Stimulated activated CD4-positive, alpha-beta T cell treated with anti-CD3 and anti-CD28 coated beads, Interleukin-4, amount 100 ng/mL, for 1 hour (primary cell): ENCODE data around the gene SLC22A23.

Experiments
- DNase-seq: peaks from one replicate; pipeline ENCODE4 v3.0.0-alpha.2; 2020

SLC22A23 gene

DNA sequence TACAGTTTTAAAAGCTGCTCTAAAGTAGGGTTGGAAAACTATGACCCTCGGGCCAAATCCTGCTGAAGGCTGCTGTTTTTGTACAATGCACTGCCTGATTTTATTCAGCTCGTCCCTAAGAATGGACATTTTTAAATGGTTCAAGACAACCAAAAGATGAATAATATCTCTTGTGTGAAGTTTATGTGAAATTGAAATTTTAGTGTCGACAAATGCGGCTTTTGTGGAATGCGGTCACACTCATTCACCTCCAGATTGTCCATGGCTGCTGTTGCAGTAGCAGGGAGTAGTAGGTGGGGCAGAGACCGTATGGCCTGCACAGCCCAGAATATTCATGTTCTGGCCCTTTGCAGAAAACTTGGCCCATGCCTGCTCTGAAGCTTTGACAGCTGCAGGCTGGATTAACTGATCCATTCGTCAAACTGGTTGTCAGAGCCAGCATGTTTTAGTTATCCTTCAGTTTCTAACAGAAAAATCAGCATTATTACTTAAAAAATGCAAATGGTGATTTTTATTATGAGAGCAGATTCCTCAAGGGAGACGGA is 106.5 kb downstream of the SLC22A23 start:
- DNase-seq = no peak

DNA sequence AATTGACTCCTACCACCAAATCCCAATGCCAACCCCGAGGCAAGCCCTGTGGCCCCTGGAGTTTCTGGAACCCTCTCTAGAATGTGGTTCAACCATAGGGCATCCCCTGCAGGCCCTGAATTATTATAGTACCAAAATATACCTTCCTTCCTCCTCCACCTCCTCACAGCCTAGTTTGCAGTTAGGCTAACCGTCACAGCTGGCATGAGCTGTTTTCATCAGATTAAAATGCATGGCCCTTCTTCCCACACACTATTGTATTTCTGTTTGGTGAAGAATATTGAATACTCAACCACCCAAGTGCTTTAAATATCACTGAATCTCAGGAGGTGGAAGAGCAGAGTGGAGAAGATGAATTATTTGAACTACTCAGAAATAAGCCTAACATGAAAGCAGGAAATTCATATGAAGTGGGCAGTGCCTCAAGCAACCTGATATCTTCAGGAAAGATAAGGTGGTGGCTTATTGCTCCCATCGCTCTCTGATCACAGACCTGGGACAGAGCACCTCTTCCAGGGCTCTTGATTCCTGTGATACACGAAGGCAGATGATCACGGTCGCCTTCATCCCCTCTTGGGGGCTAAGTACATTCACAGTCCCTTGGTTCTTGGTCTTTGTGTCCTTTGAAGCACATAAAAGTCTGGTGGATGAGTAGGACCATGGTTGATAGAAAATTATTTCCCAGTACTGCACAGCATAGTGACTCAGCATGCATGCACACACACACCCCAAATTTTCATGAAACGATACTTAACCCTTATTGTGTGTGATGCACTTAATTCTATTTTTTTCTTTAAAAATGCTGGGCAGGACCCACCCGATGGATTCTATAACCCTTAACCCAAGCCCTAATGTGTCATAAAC is 107.2 kb downstream of the SLC22A23 start:
- DNase-seq = no peak

DNA sequence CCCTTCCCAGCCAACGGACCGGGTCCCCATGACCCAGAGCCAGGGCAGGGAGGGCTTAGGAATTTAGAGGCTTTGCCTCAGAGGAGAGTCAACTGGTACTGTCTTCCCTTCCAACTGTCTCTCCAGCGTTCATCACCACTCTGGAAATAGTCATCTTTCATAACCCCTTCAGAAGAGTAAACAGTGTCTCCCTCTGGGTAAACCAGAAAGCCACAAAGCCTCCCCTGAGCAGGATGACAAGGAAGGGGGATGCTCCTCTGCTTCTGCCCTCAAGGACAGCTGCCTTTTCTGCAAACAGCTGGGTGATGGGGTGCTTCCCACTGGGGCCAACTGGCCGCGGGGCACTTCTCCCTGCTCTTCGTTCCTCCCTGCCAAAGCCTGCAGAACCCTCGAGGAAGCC is 108.0 kb downstream of the SLC22A23 start:
- no peak for DNase-seq

DNA sequence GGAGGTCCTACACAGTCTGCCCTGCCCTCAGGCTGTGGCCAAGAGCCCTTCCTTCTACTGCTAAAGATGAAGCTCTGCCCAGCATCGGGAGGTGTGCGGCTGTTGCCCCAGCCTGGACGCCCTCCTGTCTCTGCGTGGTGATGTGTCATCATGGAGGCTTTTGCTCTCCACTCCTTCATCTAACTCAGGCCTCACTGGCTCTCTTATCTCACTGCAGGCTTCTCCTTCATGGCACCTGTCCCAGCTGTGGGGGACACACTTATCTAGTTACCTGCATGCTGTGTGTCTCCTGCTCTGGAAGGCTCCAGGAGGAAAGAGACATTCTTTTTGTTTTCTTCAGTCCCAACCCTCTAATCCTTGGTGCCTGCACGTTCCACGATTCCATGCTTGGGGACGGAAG is 109.0 kb downstream of the SLC22A23 start:
- DNase-seq = no peak

DNA sequence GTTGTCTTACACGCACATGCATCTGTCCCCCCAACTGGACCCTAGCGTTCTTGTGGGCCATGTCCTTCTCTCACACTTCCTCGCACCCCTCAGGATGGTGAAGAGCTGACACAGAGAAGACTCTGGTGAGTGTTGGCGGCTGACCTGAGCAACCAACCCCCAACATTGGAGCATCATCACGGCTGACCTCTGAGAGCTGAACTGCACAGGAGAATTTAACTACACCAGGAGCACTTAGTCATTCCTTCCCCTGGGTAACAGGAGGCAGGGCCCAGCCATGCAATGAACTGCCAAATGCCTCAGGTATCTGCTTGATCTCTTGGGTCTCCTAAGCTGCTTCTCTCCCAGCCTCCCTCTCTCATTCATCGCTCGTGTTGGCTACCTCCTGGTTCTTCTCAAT is 109.6 kb downstream of the SLC22A23 start:
- DNase-seq = no peak

DNA sequence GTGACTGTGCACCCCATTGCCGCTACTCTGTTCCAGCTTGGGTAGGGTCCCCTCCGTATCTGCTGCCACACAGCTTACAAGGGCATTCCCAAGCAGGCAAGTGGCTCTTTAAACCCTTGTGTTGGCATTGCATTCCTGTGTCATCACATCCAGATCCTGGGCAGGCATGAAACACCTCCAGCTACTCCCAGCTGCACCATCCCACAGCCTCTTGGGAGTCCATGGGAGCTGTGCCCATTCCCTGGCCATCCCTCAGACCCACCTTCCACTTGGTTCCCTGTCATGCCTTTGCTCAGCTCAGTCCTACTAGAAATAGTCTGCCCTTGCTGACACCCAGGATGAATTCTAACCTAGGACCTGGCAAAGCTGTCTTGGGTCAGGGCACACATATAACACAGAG is 110.4 kb downstream of the SLC22A23 start:
- DNase-seq = no peak

DNA sequence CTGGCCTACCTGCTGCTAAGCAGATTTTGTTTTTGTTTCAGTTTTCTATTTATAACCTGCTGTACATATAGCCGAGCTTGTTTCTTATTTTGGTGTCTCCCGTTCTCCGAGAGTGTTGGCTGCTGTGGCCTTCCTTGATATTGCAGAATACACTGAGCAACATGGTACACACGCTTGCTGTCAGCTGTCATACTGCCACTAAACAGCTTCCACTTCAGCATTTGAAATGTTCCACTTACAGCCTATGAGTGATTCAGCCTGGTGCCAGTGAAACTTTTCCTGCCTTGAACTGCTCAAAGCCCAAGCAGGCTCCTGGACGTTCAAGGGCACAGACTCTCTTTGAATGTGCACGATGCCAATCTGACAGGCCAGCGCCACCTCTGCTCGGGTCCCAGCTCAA is 111.0 kb downstream of the SLC22A23 start:
- no peak for DNase-seq

DNA sequence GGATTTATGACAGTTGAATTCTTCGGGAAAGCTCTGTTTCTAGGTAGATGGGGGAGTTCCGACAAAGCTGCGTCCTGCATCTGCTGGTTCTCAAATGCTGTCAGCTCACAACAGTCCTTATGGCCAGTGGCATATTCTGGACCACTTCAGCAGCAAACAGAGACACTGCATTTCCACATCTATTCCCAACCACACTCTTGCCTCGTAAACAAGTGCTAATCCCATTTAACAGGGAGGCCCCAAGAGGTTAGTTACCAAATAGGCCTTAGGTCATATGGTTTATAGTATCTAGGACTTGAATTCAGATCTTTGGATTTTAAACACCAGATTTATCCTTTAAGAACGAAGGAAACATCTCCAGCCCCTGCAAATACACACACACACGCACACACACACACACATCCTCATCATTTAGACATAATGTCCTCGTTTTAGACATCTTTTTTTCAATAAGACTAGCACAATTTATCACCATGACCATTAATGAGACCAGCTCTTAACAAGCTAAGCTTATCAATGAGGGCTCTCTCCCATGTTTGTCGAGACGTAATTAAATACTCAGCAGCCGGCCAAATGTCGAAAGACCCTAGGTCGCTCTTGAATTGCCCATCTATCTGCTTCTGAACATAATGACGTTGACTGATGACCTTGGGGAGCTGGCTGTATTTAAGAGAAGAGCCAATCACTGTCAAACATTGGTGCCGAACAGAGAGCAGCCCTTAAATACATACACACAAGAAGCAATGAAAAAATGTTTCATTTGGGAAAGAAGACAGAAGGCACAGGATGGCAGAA is 113.6 kb downstream of the SLC22A23 start:
- DNase-seq = no peak

DNA sequence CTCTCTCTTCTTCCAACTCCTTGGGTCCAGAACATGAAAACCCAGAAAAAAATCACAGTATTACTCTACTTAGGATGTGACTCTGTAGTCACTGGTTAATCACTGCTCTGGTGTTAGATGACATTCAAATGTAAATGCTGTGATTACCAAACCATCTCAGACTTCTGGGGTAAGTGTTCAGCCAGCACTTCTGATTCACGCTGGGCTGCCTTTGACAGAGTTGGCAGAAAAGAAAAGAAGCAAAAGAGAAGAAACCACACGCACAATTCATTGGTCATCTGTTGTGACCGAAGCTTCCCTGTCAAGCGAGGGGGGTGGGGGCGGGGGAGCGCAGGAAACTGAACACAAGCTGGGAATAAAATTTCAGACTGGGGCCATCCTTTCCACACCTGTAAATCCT is 115.4 kb downstream of the SLC22A23 start:
- no peak for DNase-seq

DNA sequence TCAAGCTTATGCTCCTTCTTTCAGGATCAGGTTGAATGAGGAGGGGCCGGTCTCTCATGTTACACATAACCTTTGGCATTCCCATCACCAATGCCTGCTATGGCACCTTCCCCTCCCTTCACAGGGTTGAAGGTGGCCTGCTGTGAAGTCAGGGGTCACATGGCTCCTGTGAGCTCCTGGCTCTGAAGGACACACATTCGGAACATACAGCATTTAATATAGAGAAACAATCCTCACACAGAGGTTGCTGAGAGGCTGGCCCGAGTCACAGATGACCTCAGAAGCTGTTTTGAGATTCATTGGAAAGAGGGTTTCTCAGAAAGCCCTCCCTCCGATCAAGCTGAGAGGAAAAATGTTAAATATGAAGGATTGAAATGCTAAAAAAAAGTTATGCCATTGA is 116.0 kb downstream of the SLC22A23 start:
- DNase-seq = no peak

DNA sequence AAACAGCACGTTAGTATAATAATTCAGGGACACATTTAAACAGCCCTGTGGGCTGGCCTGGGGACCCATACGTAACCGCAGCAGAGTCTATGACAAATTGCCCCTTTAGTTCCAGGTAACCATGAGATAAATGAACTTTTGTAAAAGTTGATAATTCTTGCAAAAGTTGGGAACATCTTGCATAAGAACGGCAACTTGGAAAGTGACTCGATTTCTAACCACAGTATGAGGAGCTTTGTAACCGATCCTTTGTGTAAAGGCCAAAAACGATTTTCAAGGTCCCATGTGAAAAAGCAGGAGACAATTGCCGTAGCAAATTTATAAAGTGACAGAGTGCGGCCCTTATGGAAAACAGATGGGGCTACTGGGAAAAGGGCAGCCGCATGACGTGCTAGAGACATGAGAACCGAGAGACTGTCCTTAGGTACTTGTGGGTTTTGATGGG is 116.5 kb downstream of the SLC22A23 start:
- DNase-seq = no peak

DNA sequence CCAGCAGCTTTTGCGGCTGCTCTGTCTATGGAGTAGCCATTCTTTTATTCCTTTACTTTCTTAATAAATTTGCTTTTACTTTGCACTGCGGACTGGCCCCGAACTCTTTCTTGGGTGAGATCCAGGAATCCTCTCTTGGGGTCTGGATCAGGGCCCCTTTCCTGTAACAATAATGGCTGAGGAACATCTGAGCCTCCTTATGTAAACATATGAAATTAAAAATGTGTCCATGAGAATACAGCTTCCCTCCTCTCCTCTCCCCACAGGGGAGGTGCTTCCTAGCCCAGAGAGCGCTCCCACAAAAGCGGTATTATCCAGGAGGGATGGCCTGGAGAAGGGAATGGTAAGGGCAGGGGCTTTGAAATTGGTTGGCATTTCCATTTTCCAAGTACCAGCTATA is 117.0 kb downstream of the SLC22A23 start:
- DNase-seq = no peak

DNA sequence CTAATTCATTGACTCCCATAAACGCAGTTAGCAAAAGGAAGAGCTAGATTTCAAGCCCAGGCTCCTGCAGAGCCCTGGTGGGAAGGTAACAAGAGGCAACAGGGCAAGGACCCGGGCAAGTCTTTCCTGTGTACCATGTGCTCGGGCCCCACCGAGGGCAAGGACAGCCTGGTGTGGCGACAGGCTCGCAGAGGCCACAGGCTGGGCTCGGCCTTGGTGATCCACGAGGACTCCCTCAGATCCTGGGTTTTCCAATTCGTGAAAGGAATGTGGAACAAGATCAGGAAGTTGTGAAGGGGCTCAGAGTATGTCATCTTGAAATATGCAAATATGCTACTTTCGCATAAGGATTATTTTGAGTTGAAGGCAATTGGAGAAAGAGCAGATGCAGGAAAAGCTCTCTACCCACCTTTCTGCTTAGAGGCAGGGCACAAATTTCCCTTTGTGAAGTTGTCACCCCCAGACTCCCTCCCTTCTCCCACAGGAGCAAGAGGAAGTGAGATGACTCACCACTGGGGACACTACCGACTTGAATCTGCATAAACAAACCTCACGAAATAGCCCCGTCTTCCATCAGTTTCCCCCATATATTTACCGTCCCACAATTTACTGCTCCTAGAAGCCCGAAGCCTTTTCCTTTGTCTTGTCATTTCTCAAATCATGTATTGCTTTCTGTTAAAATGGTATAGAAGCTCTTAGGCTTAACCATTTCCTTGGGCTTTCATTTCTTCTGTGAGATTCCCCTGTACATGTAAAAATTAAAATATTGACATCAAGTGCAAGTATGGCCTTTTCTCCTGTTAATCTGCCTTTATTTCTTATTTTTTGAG is 119.1 kb downstream of the SLC22A23 start:
- DNase-seq = no peak

DNA sequence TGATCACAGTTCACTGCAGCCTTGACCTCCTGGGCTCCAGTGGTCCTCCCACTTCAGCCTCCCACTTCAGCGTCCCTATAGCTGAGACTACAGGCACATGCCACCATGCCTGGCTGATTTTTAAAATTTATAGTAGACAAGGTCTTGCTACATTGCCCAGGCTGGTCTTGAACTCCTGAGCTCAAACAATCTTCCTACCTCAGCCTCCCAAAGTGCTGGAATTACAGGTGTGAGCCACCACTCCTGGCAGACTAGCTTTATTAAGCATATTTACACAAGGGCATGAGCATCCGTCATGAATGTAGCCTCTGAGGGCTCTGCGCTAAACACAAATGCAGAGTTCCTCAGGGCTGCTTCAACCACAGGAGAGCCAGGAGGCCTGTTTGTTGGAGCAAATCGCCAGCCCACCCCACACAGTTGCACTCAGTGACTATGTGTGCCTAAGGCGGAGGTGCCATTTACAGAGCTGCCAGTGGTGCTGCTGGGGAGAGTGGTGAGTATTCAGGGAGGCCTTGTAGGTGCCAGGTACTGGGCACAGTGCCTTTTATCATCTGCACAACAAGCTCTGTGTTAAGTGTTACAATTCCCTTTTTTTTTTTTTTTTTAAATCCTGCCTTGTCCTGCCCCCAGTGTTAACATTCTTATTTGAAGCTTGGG is 119.9 kb downstream of the SLC22A23 start:
- no peak for DNase-seq

DNA sequence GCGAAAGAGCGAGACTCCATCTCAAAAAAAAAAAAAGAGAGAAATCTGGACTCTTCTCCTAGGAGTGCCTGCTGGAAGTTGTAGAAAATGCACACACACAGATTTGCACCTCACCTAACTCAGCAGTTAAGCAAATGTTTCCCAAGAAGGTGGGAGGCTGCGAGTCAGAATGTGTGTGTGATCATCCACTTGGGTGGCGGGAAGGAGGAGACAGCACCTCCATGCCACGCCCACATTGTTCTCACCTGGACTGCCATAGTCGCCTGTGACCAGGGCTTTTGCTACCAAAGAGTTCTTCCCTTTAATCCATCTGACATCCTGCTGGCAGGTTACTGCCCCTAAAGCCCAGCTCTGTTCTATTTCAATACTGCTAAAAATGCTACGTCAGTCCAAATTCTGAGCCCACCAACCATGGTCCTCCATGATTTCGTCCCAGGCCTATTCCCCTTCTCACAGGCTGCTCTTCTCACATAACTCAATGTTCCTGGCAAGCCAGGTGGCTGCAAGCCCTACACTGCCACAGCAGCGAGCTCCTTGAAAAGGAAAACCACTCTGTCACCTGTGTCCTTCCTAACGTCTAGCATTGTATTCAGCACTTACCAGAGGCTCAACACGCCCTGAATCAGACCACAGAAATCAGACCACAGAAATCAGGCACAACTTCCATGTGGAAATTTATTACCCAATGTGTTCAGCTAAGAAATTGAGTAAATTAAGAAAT is 120.6 kb downstream of the SLC22A23 start:
- no peak for DNase-seq

DNA sequence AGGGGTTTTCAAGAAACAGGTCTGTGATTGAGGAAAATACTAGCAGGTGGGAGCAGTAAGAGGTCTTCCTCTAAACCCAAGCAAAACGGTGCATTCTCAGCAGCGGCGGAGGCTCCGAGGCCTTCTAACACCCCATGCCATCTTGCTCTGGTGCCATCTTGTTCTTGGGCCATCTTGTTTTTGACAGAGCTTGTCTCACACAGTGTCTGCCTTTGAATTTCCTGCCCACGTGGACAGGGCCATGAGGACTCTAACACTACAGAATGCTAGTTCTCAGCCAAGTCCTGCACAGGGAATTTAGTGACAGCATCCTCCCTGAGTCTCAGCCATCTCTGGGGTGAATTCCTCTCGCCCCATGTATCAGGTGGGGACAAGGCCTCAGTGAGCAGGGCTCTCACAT is 121.7 kb downstream of the SLC22A23 start:
- no peak for DNase-seq

DNA sequence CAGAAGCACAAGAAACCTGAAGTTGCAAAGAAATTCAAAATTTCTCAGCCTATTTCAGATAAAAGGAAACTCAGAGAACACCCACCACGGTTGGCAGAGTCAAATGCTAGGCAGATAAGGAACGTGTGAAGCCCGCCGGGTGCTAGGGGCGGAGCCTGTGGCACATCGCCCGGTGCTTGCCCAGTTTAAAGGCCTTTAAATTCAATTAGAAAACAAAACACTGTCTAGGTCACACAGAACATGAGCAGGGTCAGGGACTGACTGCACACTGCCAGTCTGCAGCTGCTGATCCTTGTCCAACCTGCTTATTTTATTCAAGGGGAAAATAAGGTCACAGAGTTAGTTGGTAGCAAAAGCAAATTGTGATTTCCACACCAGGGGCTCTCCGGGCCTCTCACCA is 122.3 kb downstream of the SLC22A23 start:
- no peak for DNase-seq

DNA sequence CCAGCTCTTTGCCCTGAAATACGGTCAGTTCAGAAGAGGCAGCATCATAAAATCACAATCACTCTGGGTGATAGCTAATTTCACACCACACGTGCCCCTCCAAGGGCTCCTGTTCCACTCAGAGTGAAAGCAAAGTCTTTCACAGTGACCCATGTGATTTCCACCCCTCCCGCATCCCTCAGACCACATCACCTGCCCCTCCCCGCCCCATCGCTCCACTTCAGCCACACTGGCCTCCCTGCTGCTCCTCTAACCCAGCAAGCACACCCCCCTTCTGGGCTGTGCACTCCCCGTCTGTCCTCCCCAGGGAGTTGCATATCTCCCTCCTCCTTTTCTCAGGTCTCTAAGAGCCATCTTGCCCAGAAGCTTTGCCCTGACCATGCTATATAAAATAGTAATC is 123.6 kb downstream of the SLC22A23 start:
- DNase-seq = no peak

DNA sequence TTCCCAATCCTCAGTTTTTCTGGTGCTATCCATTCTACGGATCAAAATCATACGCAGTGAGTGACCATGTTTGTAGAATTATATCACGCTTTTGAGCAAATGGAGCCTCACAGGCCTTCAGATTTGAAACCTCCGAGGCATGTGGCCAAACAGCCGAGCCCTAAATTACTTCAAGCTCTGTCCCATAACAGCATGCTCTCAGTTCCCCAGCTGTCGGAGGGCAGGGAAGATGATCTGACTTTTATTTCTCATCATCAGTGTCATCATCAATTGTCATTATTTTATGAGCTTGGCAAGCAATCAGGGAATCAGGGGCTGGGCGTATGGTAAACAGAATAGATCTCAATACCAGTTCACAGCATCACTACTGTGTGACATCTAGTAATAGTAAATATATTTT is 124.9 kb downstream of the SLC22A23 start:
- no peak for DNase-seq

DNA sequence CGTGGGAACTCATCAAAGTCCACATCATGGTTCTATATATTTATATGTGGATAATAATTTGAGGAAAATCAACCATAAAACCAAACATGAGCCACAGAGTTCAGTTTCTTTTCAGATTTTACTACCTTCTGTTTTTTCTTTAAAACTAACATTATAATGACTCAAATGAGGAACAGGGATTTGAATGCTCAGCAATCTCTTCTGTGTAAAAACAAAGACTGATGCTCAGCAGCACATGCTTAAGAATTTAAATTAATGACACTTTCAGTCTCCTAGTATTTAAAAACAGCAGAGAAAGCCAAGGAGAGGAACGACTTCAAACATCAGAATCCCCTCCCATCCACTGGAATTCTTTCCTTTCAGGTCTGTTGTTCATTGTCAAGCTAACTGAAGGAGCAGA is 125.4 kb downstream of the SLC22A23 start:
- DNase-seq = no peak

DNA sequence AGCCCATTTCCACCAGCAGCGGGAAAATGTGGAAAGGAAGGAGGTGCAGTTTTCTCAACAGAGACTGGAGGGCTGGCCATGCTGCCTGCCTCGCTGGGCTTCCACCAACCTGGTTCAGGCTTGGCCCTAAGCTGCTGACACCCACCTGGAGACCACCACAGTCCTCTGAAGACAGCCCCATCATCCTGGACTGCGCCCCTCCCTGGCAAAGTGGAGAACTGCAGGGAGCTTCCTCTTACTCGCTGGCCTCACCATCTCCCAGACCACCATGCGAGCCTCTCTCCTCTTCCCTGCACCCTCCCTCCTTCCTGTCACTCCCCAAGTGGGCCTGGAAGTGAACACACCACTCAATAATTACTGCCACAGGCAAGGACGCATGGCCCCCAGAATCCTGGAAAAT is 126.7 kb downstream of the SLC22A23 start:
- DNase-seq = no peak
